Prostate gland (tissue), 2 donors: ENCODE data around the gene SLC9A8.

Experiments used
- POLR2AphosphoS5 ChIP-seq: sonication (generic); formaldehyde crosslinking; IDR thresholded peaks from one replicate; pipeline ENCODE4 v1.6.1; 2017; ENCODE audit warnings: antibody characterized with exemption
- TF ChIP-seq, protein P1 (sequence below), 4 experiments: fragments of 200-600 bp in 2 of 4; fragments of 450-650 bp in 2 of 4; sonication (generic) in 2 of 4; IDR thresholded peaks; 1 replicate in 3 of 4; 2 replicates in 1 of 4; pipeline ENCODE4 v1.5.1; 2016 to 2019; ENCODE audit warnings: antibody characterized with exemption in 4 of 4, mild to moderate bottlenecking in 2 of 4, moderate library complexity in 2 of 4

DNA sequence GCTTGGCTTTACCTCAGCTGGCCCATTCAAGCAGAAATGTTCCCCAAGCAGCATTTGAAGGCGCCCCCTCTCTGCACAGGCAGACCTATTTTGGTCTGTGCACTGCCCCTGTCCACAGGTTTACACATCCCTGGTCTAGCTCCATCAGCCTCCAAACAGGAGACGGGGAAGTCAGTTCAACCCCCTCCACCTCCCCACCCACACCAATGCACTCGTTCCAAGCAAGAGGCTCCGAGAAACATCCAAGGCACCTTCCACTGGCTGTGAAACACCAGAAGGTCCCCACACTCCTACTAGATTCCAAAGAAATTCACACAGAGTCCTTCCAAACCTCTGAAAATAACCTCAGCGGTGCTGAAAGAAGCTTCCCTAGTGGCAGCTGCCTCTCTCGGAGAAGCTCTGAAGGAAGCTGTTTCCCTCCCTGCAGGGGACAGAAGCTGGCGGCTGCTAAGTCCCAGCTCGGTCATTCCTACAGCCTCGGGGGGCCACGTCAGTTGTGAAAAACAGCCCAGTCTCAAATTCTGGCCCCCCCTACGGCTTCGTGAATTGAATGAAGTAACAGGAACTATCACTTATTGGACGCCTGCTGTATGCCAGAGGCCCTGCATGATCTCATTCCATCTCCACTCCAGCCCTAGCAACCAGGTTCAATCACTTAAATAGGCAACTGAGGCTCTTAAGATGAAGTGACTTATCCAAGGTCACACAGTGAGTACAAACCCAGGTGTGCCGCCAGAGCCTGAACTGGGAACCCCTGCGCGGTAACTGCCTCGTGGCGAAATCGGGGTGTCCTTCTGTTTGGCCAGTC, 101.9 kb downstream of the SLC9A8 start:
- TF ChIP-seq, protein P1, sequence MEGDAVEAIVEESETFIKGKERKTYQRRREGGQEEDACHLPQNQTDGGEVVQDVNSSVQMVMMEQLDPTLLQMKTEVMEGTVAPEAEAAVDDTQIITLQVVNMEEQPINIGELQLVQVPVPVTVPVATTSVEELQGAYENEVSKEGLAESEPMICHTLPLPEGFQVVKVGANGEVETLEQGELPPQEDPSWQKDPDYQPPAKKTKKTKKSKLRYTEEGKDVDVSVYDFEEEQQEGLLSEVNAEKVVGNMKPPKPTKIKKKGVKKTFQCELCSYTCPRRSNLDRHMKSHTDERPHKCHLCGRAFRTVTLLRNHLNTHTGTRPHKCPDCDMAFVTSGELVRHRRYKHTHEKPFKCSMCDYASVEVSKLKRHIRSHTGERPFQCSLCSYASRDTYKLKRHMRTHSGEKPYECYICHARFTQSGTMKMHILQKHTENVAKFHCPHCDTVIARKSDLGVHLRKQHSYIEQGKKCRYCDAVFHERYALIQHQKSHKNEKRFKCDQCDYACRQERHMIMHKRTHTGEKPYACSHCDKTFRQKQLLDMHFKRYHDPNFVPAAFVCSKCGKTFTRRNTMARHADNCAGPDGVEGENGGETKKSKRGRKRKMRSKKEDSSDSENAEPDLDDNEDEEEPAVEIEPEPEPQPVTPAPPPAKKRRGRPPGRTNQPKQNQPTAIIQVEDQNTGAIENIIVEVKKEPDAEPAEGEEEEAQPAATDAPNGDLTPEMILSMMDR (IDR thresholded peaks at IDR 0.05), result no peak
- TF ChIP-seq POLR2AphosphoS5, result no peak
